IMR-90 (cell line): ENCODE data around the gene ADGRB3. TPM values are rescaled to one million over a fixed set of nuclear protein-coding genes. Genes with fewer than 3 reads are reported as not detected.

ENCODE experiments used
- ATAC-seq: fragments of 200-7000 bp; cut with Tn5 transposase; 2 replicates; pipeline ENCODE4 v1.9.1; 2020; ENCODE audit warnings: low read depth, mild to moderate bottlenecking, moderate library complexity
- BruUV-seq: library from RNA; stranded (reverse); fragments of 400-500 nt; replicated peaks from 2 replicates; lab custom pipeline; 2021; lab: Mats Ljungman, UMichigan
- CTCF ChIA-PET: fragments of 300-600 bp; formaldehyde crosslinking; extraction: SDS; loops from one replicate; lab custom pipeline; 2021; ENCODE audit warnings: antibody characterized with exemption; lab: Yijun Ruan, JAX
- POLR2A ChIA-PET: fragments of 300-600 bp; sonication (Branson Sonifier 250); formaldehyde crosslinking; loops from one replicate; lab custom pipeline; 2022; ENCODE audit warnings: antibody characterized with exemption; ENCODE audit not compliant: unreplicated experiment; lab: Charles Lee
- DNase-seq: peaks from one replicate; pipeline ENCODE4 v3.0.0; 2013
- H2AFZ ChIP-seq: replicated peaks from 2 replicates; pipeline ENCODE3; 2013; ENCODE audit warnings: low read length, mild to moderate bottlenecking; ENCODE audit not compliant: poor library complexity
- H2AK5ac ChIP-seq: 2 replicates; pipeline ENCODE4 v1.6.1; 2013; ENCODE audit warnings: low read depth, low read length, inconsistent platforms
- H2AK9ac ChIP-seq: replicated peaks from 2 replicates; pipeline ENCODE3; 2013; ENCODE audit warnings: mild to moderate bottlenecking, low read depth, low read length, moderate library complexity; ENCODE audit not compliant: poor library complexity
- H2BK120ac ChIP-seq: 2 replicates; pipeline ENCODE4 v1.6.1; 2013; ENCODE audit warnings: low read depth, low read length, inconsistent platforms
- H2BK15ac ChIP-seq: 3 replicates; pipeline ENCODE4 v1.6.1; 2013; ENCODE audit warnings: low read depth, low read length, inconsistent platforms
- H2BK20ac ChIP-seq: 2 replicates; pipeline ENCODE4 v1.6.1; 2013; ENCODE audit warnings: low read depth, mild to moderate bottlenecking, inconsistent platforms, low read length, moderate library complexity
- H2BK5ac ChIP-seq: 2 replicates; pipeline ENCODE4 v1.6.1; 2013; ENCODE audit warnings: mild to moderate bottlenecking, low read depth, low read length, inconsistent platforms; ENCODE audit not compliant: poor library complexity, severe bottlenecking
- H3K14ac ChIP-seq: replicated peaks from 2 replicates; pipeline ENCODE4 v1.6.1; 2013; ENCODE audit warnings: low read depth, low read length, inconsistent platforms
- H3K18ac ChIP-seq: 2 replicates; pipeline ENCODE4 v1.6.1; 2013; ENCODE audit warnings: low read depth, low read length, control low read depth
- H3K23ac ChIP-seq: 2 replicates; pipeline ENCODE4 v1.6.1; 2013; ENCODE audit warnings: low read depth, low read length, inconsistent platforms
- H3K27ac ChIP-seq: 2 replicates; pipeline ENCODE4 v1.5.1; 2013; ENCODE audit warnings: mild to moderate bottlenecking, control low read depth, low read length; ENCODE audit not compliant: insufficient read depth
- H3K27me3 ChIP-seq: 2 replicates; pipeline ENCODE4 v1.6.1; 2013; ENCODE audit warnings: low read length; ENCODE audit not compliant: control insufficient read depth, insufficient read depth
- H3K36me3 ChIP-seq: 2 replicates; pipeline ENCODE4 v1.6.1; 2013; ENCODE audit warnings: low read length, mixed read lengths; ENCODE audit not compliant: control insufficient read depth, insufficient read depth
- H3K4ac ChIP-seq: 2 replicates; pipeline ENCODE4 v1.6.1; 2013; ENCODE audit warnings: low read depth, low read length, inconsistent platforms
- H3K4me1 ChIP-seq: 2 replicates; pipeline ENCODE4 v1.6.1; 2013; ENCODE audit warnings: low read length, mixed read lengths; ENCODE audit not compliant: control insufficient read depth, insufficient read depth
- H3K4me2 ChIP-seq: 2 replicates; pipeline ENCODE4 v1.6.1; 2013; ENCODE audit warnings: low read depth, mild to moderate bottlenecking, control low read depth, low read length, moderate library complexity
- H3K4me3 ChIP-seq: 2 replicates; pipeline ENCODE4 v1.5.1; 2013; ENCODE audit warnings: low read depth, mild to moderate bottlenecking, control low read depth, low read length, moderate library complexity; ENCODE audit not compliant: insufficient read depth
- H3K56ac ChIP-seq: 2 replicates; pipeline ENCODE4 v1.6.1; 2013; ENCODE audit warnings: low read length, inconsistent platforms; ENCODE audit not compliant: insufficient read depth; ENCODE audit errors: extremely low read depth
- H3K79me1 ChIP-seq, 2 experiments: 2 replicates each; pipeline ENCODE4 v1.6.1; 2013; ENCODE audit warnings: low read length in 2 of 2, inconsistent platforms in 1 of 2, low read depth in 1 of 2
- H3K9ac ChIP-seq: 2 replicates; pipeline ENCODE4 v1.6.1; 2013; ENCODE audit warnings: low read depth, low read length, control low read depth
- H3K9me1 ChIP-seq: 2 replicates; pipeline ENCODE4 v1.6.1; 2013; ENCODE audit warnings: low read length, inconsistent platforms; ENCODE audit not compliant: insufficient read depth
- H3K9me3 ChIP-seq: 2 replicates; pipeline ENCODE4 v1.6.1; 2013; ENCODE audit warnings: low read length; ENCODE audit not compliant: control insufficient read depth, insufficient read depth
- H4K20me1 ChIP-seq: 2 replicates; pipeline ENCODE4 v1.6.1; 2013; ENCODE audit warnings: low read length, inconsistent platforms; ENCODE audit not compliant: insufficient read depth
- H4K5ac ChIP-seq: 2 replicates; pipeline ENCODE4 v1.6.1; 2013; ENCODE audit warnings: mild to moderate bottlenecking, low read depth, low read length, control low read depth
- H4K8ac ChIP-seq, 2 experiments: 2 replicates each; pipeline ENCODE4 v1.6.1; 2013; ENCODE audit warnings: low read depth in 2 of 2, low read length in 2 of 2, control low read depth in 1 of 2, inconsistent platforms in 1 of 2
- H4K91ac ChIP-seq: 2 replicates; pipeline ENCODE4 v1.6.1; 2013; ENCODE audit warnings: low read depth, low read length, inconsistent platforms; ENCODE audit not compliant: insufficient read depth
- CEBPB ChIP-seq: IDR thresholded peaks from 2 replicates; pipeline ENCODE4 v1.6.1; 2012; ENCODE audit warnings: low read depth, low read length, improper control_type of control experiment
- POLR2A ChIP-seq: IDR thresholded peaks from 2 replicates; pipeline ENCODE4 v1.6.1; 2012; ENCODE audit warnings: mild to moderate bottlenecking, low read depth, low read length
- RAD21 ChIP-seq: IDR thresholded peaks from 2 replicates; pipeline ENCODE4 v1.6.1; 2012; ENCODE audit warnings: low read length, improper control_type of control experiment
- WGBS, 2 experiments: methylation state at CpG; one replicate each; pipeline versions ENCODE4 v1.1.5 to v1.1.7; 2013; ENCODE audit warnings: missing lambda C conversion rate in 2 of 2; ENCODE audit not compliant: insufficient read length in 1 of 2; ENCODE audit errors: extremely low coverage in 2 of 2; 5-methylcytosine and 5-hydroxymethylcytosine counted together
- dilution Hi-C: fragments of 300-500 bp; cut with HindIII; formaldehyde crosslinking; loops from one replicate; pipeline ENCODE4 v1.14.3; 2018; ENCODE audit warnings: low sequenced_read_pairs; ENCODE audit not compliant: unreplicated experiment
- in situ Hi-C: fragments of 300-500 bp; cut with MboI; formaldehyde crosslinking; loops from 3 replicates; pipeline ENCODE4 v1.14.3; 2019; ENCODE audit warnings: low sequenced_read_pairs, inconsistent platforms, mixed read lengths
- intact Hi-C: fragments of 100-400 bp; cut with micrococcal nuclease; formaldehyde crosslinking; loops from 2 replicates; pipeline ENCODE4 v1.10.0; 2022
- polyA plus RNA-seq, 3 experiments: library from polyadenylated mRNA; depleted of rRNA; stranded (reverse); fragments of >200 nt; gene quantifications; 2 replicates each; pipeline ENCODE4 v1.2.3, GENCODE V29; 2012; ENCODE audit warnings: low replicate concordance in 1 of 3
- total RNA-seq: library from RNA; depleted of rRNA; stranded (reverse); fragments of >200 nt; gene quantifications from 2 replicates; pipeline ENCODE4 v1.2.3, GENCODE V29; 2012
- TF ChIP-seq, protein P1 (sequence below): fragments of 150-350 bp; IDR thresholded peaks from 2 replicates; pipeline ENCODE4 v1.6.1; 2017; ENCODE audit warnings: mild to moderate bottlenecking, antibody characterized with exemption, low read length, low read depth
- TF ChIP-seq, protein P2 (sequence below): conservative IDR thresholded peaks from 2 replicates; pipeline ENCODE4 v1.5.1; 2012; ENCODE audit warnings: mild to moderate bottlenecking, low read depth, low read length, improper control_type of control experiment

The ADGRB3 gene
- total and polyA plus RNA-seq, 2 of the 4 experiments (the other 2 are of a cell fraction) = not detected

DNA sequence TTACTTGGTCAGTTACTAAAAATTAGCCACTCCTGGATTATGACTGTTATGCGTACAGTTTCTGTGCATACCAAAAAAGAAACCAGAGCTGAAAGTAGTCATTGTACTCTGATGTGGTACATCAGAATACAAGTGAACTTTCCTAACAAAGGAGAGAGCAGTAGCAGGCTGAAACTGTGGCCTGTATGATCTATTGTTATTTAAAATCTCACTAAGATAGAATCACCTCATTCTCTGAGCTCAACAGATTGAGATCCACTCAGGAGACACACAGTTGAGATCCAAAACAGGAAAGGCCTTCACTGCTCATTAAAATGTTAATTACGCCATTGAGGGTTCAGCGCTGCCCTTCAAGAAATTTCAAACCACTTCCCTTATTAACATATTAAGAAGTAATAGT lies 585.3 kb downstream of the ADGRB3 start:
- Histone ChIP-seq H2BK120ac (no peak overlapping the region), H2AK5ac (no peak overlapping the region), H3K79me1 (no peaks in the 10 kb centered on the region), H3K4me1 (no peaks in the 10 kb centered on the region), H3K9ac (no peak overlapping the region), H3K18ac (no peak overlapping the region), H3K36me3 (no peaks in the 10 kb centered on the region), H3K14ac (no peak overlapping the region), H3K9me1 (no peaks in the 10 kb centered on the region), H2BK20ac (no peak overlapping the region), H3K4ac (no peak overlapping the region), H3K4me2 (no peak overlapping the region), H2AFZ (no peak overlapping the region), H4K5ac (no peak overlapping the region), H3K23ac (no peak overlapping the region), H4K20me1 (no peaks in the 10 kb centered on the region), H3K9me3 (no peaks in the 10 kb centered on the region), H4K8ac (no peak overlapping the region), H3K56ac (no peak overlapping the region), H3K4me3 (no peak overlapping the region), H4K91ac (no peak overlapping the region), H2BK5ac (no peak overlapping the region), H3K27me3 (no peaks in the 10 kb centered on the region), H2AK9ac (no peak overlapping the region), H3K27ac (no peak overlapping the region), H2BK15ac (no peak overlapping the region)
- no peak for DNase-seq
- BruUV-seq = no TSS peak
- dilution Hi-C loops = no loop called here
- no peak for TF ChIP-seq RAD21
- TF ChIP-seq, protein P1, sequence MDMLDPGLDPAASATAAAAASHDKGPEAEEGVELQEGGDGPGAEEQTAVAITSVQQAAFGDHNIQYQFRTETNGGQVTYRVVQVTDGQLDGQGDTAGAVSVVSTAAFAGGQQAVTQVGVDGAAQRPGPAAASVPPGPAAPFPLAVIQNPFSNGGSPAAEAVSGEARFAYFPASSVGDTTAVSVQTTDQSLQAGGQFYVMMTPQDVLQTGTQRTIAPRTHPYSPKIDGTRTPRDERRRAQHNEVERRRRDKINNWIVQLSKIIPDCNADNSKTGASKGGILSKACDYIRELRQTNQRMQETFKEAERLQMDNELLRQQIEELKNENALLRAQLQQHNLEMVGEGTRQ = no peak
- no peak for TF ChIP-seq CEBPB
- TF ChIP-seq, protein P2, sequence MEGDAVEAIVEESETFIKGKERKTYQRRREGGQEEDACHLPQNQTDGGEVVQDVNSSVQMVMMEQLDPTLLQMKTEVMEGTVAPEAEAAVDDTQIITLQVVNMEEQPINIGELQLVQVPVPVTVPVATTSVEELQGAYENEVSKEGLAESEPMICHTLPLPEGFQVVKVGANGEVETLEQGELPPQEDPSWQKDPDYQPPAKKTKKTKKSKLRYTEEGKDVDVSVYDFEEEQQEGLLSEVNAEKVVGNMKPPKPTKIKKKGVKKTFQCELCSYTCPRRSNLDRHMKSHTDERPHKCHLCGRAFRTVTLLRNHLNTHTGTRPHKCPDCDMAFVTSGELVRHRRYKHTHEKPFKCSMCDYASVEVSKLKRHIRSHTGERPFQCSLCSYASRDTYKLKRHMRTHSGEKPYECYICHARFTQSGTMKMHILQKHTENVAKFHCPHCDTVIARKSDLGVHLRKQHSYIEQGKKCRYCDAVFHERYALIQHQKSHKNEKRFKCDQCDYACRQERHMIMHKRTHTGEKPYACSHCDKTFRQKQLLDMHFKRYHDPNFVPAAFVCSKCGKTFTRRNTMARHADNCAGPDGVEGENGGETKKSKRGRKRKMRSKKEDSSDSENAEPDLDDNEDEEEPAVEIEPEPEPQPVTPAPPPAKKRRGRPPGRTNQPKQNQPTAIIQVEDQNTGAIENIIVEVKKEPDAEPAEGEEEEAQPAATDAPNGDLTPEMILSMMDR = no peak
- no peak for TF ChIP-seq POLR2A
- ChIA-PET CTCF (no interaction called here), POLR2A (no interaction called here)
- intact Hi-C loops = no loop called here
- in situ Hi-C loops = no loop called here
- WGBS, 2 experiments = no CpG with 5 or more reads among the region's 3 CpGs
- ATAC-seq = no peak
